HCT116 (cell line): ENCODE measurements around the gene METTL24. TPM values are rescaled to one million over a fixed set of nuclear protein-coding genes. Genes with fewer than 3 reads are reported as not detected.

Experiments
- ATAC-seq: fragments of 200-7000 bp; cut with Tn5 transposase; 2 replicates; pipeline ENCODE4 v1.9.1; 2020; ENCODE audit warnings: mild to moderate bottlenecking, moderate library complexity
- BruUV-seq: library from RNA; stranded (reverse); fragments of 400-500 nt; replicated peaks from 2 replicates; lab custom pipeline; 2021; lab: Mats Ljungman, UMichigan
- CTCF ChIA-PET: fragments of 300-600 bp; sonication (Branson Sonifier 250); formaldehyde crosslinking; loops from one replicate; lab custom pipeline; 2021; ENCODE audit warnings: antibody characterized with exemption; lab: Charles Lee
- POLR2A ChIA-PET: fragments of 300-600, 350-600 bp; sonication (Branson Sonifier 250); formaldehyde crosslinking; loops from one replicate; lab custom pipeline; 2021; ENCODE audit warnings: antibody characterized with exemption; lab: Charles Lee
- RAD21 ChIA-PET, 2 experiments: fragments of 300-600 bp; sonication (Branson Sonifier 250); formaldehyde crosslinking; loops; one replicate each; lab custom pipeline; 2023; ENCODE audit warnings: low total read pairs in 2 of 2; ENCODE audit not compliant: uncharacterized antibody in 2 of 2, unreplicated experiment in 2 of 2, low non-redundant PET in 1 of 2; lab: Charles Lee
- DNase-seq: peaks from one replicate; pipeline ENCODE4 v3.0.0-alpha.2; 2010; ENCODE audit warnings: low read depth, low spot score
- H2AFZ ChIP-seq: fragments of 200-600 bp; shearing (Covaris generic), sonication (generic); 2 replicates; pipeline ENCODE4 v1.6.1; 2017; ENCODE audit warnings: low read depth, mixed run types, mixed read lengths, antibody characterized with exemption, low read length; ENCODE audit not compliant: poor library complexity, severe bottlenecking
- H3K27ac ChIP-seq: 2 replicates; pipeline ENCODE4 v1.5.1; 2012; ENCODE audit warnings: low read depth, low read length
- H3K27me3 ChIP-seq: fragments of 200-600 bp; sonication (generic); 2 replicates; pipeline ENCODE4 v1.6.1; 2016; ENCODE audit warnings: mixed run types, low read length, mixed read lengths; ENCODE audit not compliant: insufficient read depth
- H3K36me3 ChIP-seq, 2 experiments: fragments of 200-500 bp in 1 of 2; fragments of 200-600 bp in 1 of 2; sonication (Bioruptor generic) in 1 of 2; sonication (generic) in 1 of 2; 2 replicates each; pipeline versions ENCODE4 v1.5.1 to v1.6.1; 2014 to 2016; ENCODE audit warnings: low read length in 2 of 2, inconsistent platforms in 1 of 2, mixed read lengths in 1 of 2, mixed run types in 1 of 2; ENCODE audit not compliant: insufficient read depth in 2 of 2, control insufficient read depth in 1 of 2
- H3K4me1 ChIP-seq, 2 experiments: fragments of 200-600 bp in 1 of 2; sonication (generic) in 1 of 2; 2 replicates each; pipeline versions ENCODE4 v1.5.1 to v1.6.1; 2012 to 2017; ENCODE audit warnings: low read length in 2 of 2, inconsistent platforms in 1 of 2, mild to moderate bottlenecking in 1 of 2, mixed read lengths in 1 of 2, mixed run types in 1 of 2, moderate library complexity in 1 of 2; ENCODE audit not compliant: insufficient read depth in 2 of 2, control insufficient read depth in 1 of 2
- H3K4me2 ChIP-seq: fragments of 200-600 bp; sonication (generic); 2 replicates; pipeline ENCODE4 v1.6.1; 2017; ENCODE audit warnings: mixed run types, low read length, mixed read lengths
- H3K4me3 ChIP-seq, 2 experiments: fragments of 200-600 bp in 1 of 2; sonication (generic) in 1 of 2; replicated peaks in 1 of 2; 2 replicates each; pipeline ENCODE4 v1.5.1; 2011 to 2016; ENCODE audit warnings: low read length in 2 of 2, control low read depth in 1 of 2, low read depth in 1 of 2, mild to moderate bottlenecking in 1 of 2, mixed read lengths in 1 of 2, mixed run types in 1 of 2
- H3K79me2 ChIP-seq: fragments of 200-600 bp; sonication (generic); 2 replicates; pipeline ENCODE4 v1.6.1; 2017; ENCODE audit warnings: mild to moderate bottlenecking, mixed run types, low read length, moderate library complexity, mixed read lengths; ENCODE audit not compliant: insufficient read depth
- H3K9ac ChIP-seq: fragments of 200-600 bp; sonication (generic); 2 replicates; pipeline ENCODE4 v1.6.1; 2016; ENCODE audit warnings: low read length, mixed read lengths
- H3K9me2 ChIP-seq: fragments of 200-600 bp; sonication (generic), shearing (Covaris generic); 2 replicates; pipeline ENCODE4 v1.6.1; 2017; ENCODE audit warnings: mixed run types, mild to moderate bottlenecking, moderate library complexity; ENCODE audit not compliant: insufficient read depth
- H3K9me3 ChIP-seq, 2 experiments: fragments of 200-500 bp in 1 of 2; fragments of 200-600 bp in 1 of 2; sonication (Bioruptor generic) in 1 of 2; sonication (generic) in 1 of 2; 2 replicates each; pipeline ENCODE4 v1.6.1; 2014 to 2017; ENCODE audit warnings: low read length in 2 of 2, mixed read lengths in 2 of 2, inconsistent platforms in 1 of 2, low read depth in 1 of 2, mild to moderate bottlenecking in 1 of 2, mixed run types in 1 of 2, moderate library complexity in 1 of 2; ENCODE audit not compliant: control insufficient read depth in 1 of 2, insufficient read depth in 1 of 2
- H4K20me1 ChIP-seq: fragments of 200-600 bp; sonication (generic), shearing (Covaris generic); 2 replicates; pipeline ENCODE4 v1.6.1; 2017; ENCODE audit warnings: mixed run types, mild to moderate bottlenecking, moderate library complexity; ENCODE audit not compliant: insufficient read depth
- CBX3 ChIP-seq: IDR thresholded peaks from 2 replicates; pipeline ENCODE4 v1.6.1; 2012; ENCODE audit warnings: low read depth
- EGR1 ChIP-seq: IDR thresholded peaks from 2 replicates; pipeline ENCODE4 v1.6.1; 2012; ENCODE audit warnings: low read depth
- ELF1 ChIP-seq: IDR thresholded peaks from 2 replicates; pipeline ENCODE4 v1.6.1; 2012; ENCODE audit warnings: low read depth, borderline replicate concordance
- EZH2 ChIP-seq: fragments of 200-600 bp; sonication (generic); IDR thresholded peaks from 2 replicates; pipeline ENCODE4 v1.6.1; 2017; ENCODE audit warnings: antibody characterized with exemption, mixed run types
- EZH2phosphoT487 ChIP-seq: fragments of 200-600 bp; IDR thresholded peaks from 2 replicates; pipeline ENCODE4 v1.6.1; 2018; ENCODE audit warnings: antibody characterized with exemption, borderline replicate concordance
- FOSL1 ChIP-seq: IDR thresholded peaks from 2 replicates; pipeline ENCODE4 v1.6.1; 2012; ENCODE audit warnings: low read depth
- POLR2A ChIP-seq: IDR thresholded peaks from 2 replicates; pipeline ENCODE4 v1.7.0; 2011; ENCODE audit warnings: borderline replicate concordance; ENCODE audit not compliant: insufficient read depth, insufficient read length; ENCODE audit errors: extremely low read depth
- POLR2AphosphoS5 ChIP-seq: IDR thresholded peaks from 2 replicates; pipeline ENCODE4 v1.6.1; 2011; ENCODE audit warnings: mild to moderate bottlenecking, low read depth, low read length, moderate library complexity
- RAD21 ChIP-seq: IDR thresholded peaks from 2 replicates; pipeline ENCODE4 v1.6.1; 2012; ENCODE audit warnings: low read depth, mild to moderate bottlenecking
- REST ChIP-seq: IDR thresholded peaks from 2 replicates; pipeline ENCODE4 v1.6.1; 2012; ENCODE audit warnings: low read depth
- SP1 ChIP-seq: IDR thresholded peaks from 2 replicates; pipeline ENCODE4 v1.6.1; 2012; ENCODE audit warnings: low read depth
- SRF ChIP-seq: IDR thresholded peaks from 2 replicates; pipeline ENCODE4 v1.6.1; 2012; ENCODE audit warnings: low read depth
- TCF7L2 ChIP-seq: IDR thresholded peaks from 2 replicates; pipeline ENCODE4 v1.7.0; 2011; ENCODE audit warnings: borderline replicate concordance, inconsistent platforms; ENCODE audit not compliant: insufficient read depth, insufficient read length; ENCODE audit errors: extremely low read depth
- YY1 ChIP-seq: IDR thresholded peaks from 2 replicates; pipeline ENCODE4 v1.6.1; 2011; ENCODE audit warnings: low read length, low read depth, moderate library complexity, mild to moderate bottlenecking; ENCODE audit not compliant: insufficient replicate concordance; ENCODE audit errors: extremely low read depth
- ZBTB33 ChIP-seq: IDR thresholded peaks from 2 replicates; pipeline ENCODE4 v1.6.1; 2011; ENCODE audit warnings: mild to moderate bottlenecking, low read length, moderate library complexity; ENCODE audit not compliant: insufficient replicate concordance; ENCODE audit errors: extremely low read depth
- ZNF274 ChIP-seq: fragments of 200-500 bp; sonication (Bioruptor generic); IDR thresholded peaks from 2 replicates; pipeline ENCODE4 v1.6.1; 2014; ENCODE audit warnings: mild to moderate bottlenecking, low read depth, low read length, inconsistent platforms
- intact Hi-C: fragments of 100-400 bp; cut with micrococcal nuclease; formaldehyde crosslinking; loops from 2 replicates; pipeline ENCODE4 v1.10.0; 2022
- total RNA-seq: library from RNA; stranded (reverse); gene quantifications from one replicate; pipeline ENCODE4 v1.2.1, GENCODE V29; 2021; ENCODE audit not compliant: unreplicated experiment

The METTL24 gene
- total RNA-seq, 1 experiment from 2014 or later, result not detected

GRCh38 chr6:110357298-110357663 is 868 bp downstream of the METTL24 start (continued):
- no peak for TF ChIP-seq ZBTB33
- TF ChIP-seq POLR2AphosphoS5, result no peak
- no peak for TF ChIP-seq FOSL1
- TF ChIP-seq SRF, result no peak
- no peak for TF ChIP-seq CBX3
- no peak for TF ChIP-seq SP1
- TF ChIP-seq EZH2phosphoT487, result no peak
- no peak for TF ChIP-seq EGR1
- TF ChIP-seq TCF7L2, result no peak

- no peak overlapping the region for H3K4me3 ChIP-seq
- no peaks in the 10 kb centered on the region for H3K4me1 ChIP-seq
- H3K9me2 ChIP-seq, result no peaks in the 10 kb centered on the region
- H3K27ac ChIP-seq, result no peak overlapping the region
- CTCF ChIA-PET, result no interaction called here
- BruUV-seq, result no TSS peak
- H3K4me2 ChIP-seq, result no peak overlapping the region
- no peak for TF ChIP-seq FOSL1
- no peak for TF ChIP-seq REST
- TF ChIP-seq RAD21, result no peak
- TF ChIP-seq ZNF274, result no peak
- no peak for TF ChIP-seq SRF
- no peak for TF ChIP-seq POLR2A
- TF ChIP-seq EZH2, result no peak
- no peak for TF ChIP-seq ELF1
- TF ChIP-seq YY1, result no peak
- no peak for ATAC-seq
- no peaks in the 10 kb centered on the region for H4K20me1 ChIP-seq
- H2AFZ ChIP-seq, result no peak overlapping the region
- no peaks in the 10 kb centered on the region for H3K9me3 ChIP-seq
- RAD21 ChIA-PET, result no interaction called here
- POLR2A ChIA-PET, result no interaction called here
- H3K36me3 ChIP-seq, result no peaks in the 10 kb centered on the region
- no peak for DNase-seq
- no peaks in the 10 kb centered on the region for H3K79me2 ChIP-seq
- no peaks in the 10 kb centered on the region for H3K27me3 ChIP-seq
- intact Hi-C loops, result no loop called here
- no peak overlapping the region for H3K9ac ChIP-seq
Observed at GRCh38 chr6:110356778-110357177, 1.4 kb downstream of the METTL24 start.
